ENCODE measurements around the gene ONECUT3. TPM values are rescaled to one million over a fixed set of nuclear protein-coding genes. Genes with fewer than 3 reads are reported as not detected.

Gene ONECUT3
- total RNA-seq, 6 experiments from 2014 or later = not detected

- no peak overlapping the region for H3K27ac ChIP-seq
- intact Hi-C loops (cut with DNase I) = loop anchor here in 1 of 2 donors (5.0 to 10.0 kb wide), 3 partner anchors 78 to 221 kb away; no protein-coding TSS in a partner anchor
- H3K4me3 ChIP-seq = no peak overlapping the region
- 21% methylated on average over 8 of the region's 33 CpGs for WGBS (ENCODE audit: insufficient coverage, low coverage, low lambda C conversion rate, missing lambda C conversion rate)
- H3K9me3 ChIP-seq = no peaks in the 10 kb centered on the region
- H3K36me3 ChIP-seq = no peaks in the 10 kb centered on the region
- TF ChIP-seq POLR2A (IDR thresholded peaks at IDR 0.05) (no peak), CTCF (IDR thresholded peaks at IDR 0.05) (no peak)
- no peaks in the 10 kb centered on the region for H3K4me1 ChIP-seq
- no peak for ATAC-seq
- H3K27me3 ChIP-seq = peaks cover 7 to 32% of the 10 kb centered on the region in 2 donors
- DNase-seq = no peak
Observed at GRCh38 chr19:1765232-1765903, 12.1 kb downstream of the ONECUT3 start.

DNA sequence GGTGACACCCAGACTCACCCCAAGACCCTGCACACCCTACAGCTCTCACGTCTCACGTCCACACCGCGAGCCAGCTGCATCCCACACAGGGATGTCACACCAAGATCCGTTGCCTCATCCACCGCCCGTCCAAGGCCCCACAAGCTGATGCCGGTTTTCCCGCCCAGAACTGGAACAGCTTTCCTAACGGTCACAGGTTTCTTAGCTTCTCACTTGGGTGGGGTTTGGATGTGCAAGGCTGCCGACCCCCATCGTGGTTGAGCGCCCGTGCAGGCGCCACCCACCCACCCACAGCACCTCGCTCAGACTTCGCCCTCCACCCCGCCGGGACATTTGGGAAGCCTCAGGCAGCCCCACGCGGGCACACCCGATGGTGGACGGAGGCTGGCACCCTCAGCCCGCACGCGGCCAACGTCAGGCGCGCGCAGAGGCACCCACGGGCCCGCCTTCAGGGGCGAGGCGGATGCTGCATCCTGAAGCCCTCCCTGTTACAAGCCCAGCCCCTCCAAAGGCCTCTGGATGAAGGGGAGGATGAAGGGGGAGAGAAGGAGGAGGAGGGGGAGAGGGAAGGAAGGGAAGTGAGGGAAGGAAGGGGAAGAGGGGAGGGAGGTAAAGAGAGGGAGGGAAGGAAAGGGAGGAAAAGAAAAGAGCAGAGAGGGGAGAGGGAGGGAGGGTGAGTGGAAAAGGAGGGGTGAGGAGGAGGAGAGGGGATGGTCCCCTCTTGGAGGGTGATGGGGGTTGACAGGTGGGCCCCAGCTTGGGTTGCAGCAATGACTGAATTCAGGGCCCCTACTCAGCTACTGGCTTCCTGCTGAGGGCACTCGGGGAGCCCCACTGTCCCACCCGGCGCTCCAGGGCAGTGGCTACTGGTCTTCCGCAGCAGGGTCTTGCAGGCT, 12.8 kb downstream of the ONECUT3 start:
- Histone ChIP-seq H3K4me3 (no peak overlapping the region), H3K27me3 (peaks cover 7 to 32% of the 10 kb centered on the region in 2 donors), H3K36me3 (no peaks in the 10 kb centered on the region), H3K4me1 (no peaks in the 10 kb centered on the region), H3K9me3 (no peaks in the 10 kb centered on the region), H3K27ac (no peak overlapping the region)
- ATAC-seq (no peak), DNase-seq (no peak)
- no peak for TF ChIP-seq CTCF (IDR thresholded peaks at IDR 0.05)
- no peak for TF ChIP-seq POLR2A (IDR thresholded peaks at IDR 0.05)
- intact Hi-C loops (cut with DNase I) = loop anchor here in 1 of 2 donors (5.0 to 10.0 kb wide), 3 partner anchors 79 to 221 kb away; no protein-coding TSS in a partner anchor
- 6% methylated on average over 26 of the region's 38 CpGs for WGBS (ENCODE audit: insufficient coverage, low coverage, low lambda C conversion rate, missing lambda C conversion rate)

GRCh38 chr19:1766800-1767352, 13.6 kb downstream of the ONECUT3 start:
- Histone ChIP-seq H3K4me3 (no peak overlapping the region), H3K27ac (no peak overlapping the region), H3K27me3 (peaks cover 5 to 25% of the 10 kb centered on the region in 2 donors), H3K36me3 (no peaks in the 10 kb centered on the region), H3K4me1 (no peaks in the 10 kb centered on the region), H3K9me3 (no peaks in the 10 kb centered on the region)
- TF ChIP-seq POLR2A (IDR thresholded peaks at IDR 0.05) (no peak), CTCF (IDR thresholded peaks at IDR 0.05) (no peak)
- WGBS (ENCODE audit: insufficient coverage, low coverage, low lambda C conversion rate, missing lambda C conversion rate) = 14% methylated on average over 2 of the region's 10 CpGs
- no peak for DNase-seq
- no peak for ATAC-seq
- intact Hi-C loops (cut with DNase I) = loop anchor here in 1 of 2 donors (5.0 to 10.0 kb wide), 3 partner anchors 80 to 222 kb away; no protein-coding TSS in a partner anchor

GRCh38 chr19:1767464-1767933, 14.2 kb downstream of the ONECUT3 start:
- H3K36me3 ChIP-seq = no peaks in the 10 kb centered on the region
- ATAC-seq = peak; percentile 62 to 84 (median 82)
- peak; percentile 84 to 93 (median 88) for TF ChIP-seq CTCF (IDR thresholded peaks at IDR 0.05)
- TF ChIP-seq POLR2A (IDR thresholded peaks at IDR 0.05) = no peak
- H3K27ac ChIP-seq = no peak overlapping the region
- H3K4me3 ChIP-seq = no peak overlapping the region
- peaks cover 0 to 19% of the 10 kb centered on the region in 2 donors for H3K27me3 ChIP-seq
- peak in 2 of 3 donors; percentile 47 to 57 for DNase-seq
- 2% methylated on average over 9 of the region's 21 CpGs for WGBS (ENCODE audit: insufficient coverage, low coverage, low lambda C conversion rate, missing lambda C conversion rate)
- no peaks in the 10 kb centered on the region for H3K4me1 ChIP-seq
- no peaks in the 10 kb centered on the region for H3K9me3 ChIP-seq
- intact Hi-C loops (cut with DNase I) = loop anchor here in 1 of 2 donors (5.0 to 10.0 kb wide), 3 partner anchors 80 to 223 kb away; no protein-coding TSS in a partner anchor
